Upper lobe of right lung (tissue), 1 donor: Measurements from ENCODE around the gene KCNJ13. TPM values are rescaled to one million over a fixed set of nuclear protein-coding genes. Genes with fewer than 3 reads are reported as not detected.

Experiments
- ATAC-seq: fragments of 200-7000 bp; cut with Tn5 transposase; one replicate; pipeline ENCODE4 v1.9.1; 2020; ENCODE audit warnings: mild to moderate bottlenecking, moderate library complexity
- DNase-seq: peaks from one replicate; pipeline ENCODE4 v3.0.0-alpha.2; 2020
- H3K27ac ChIP-seq: fragments of 200-600 bp; one replicate; pipeline ENCODE4 v1.8.0; 2022
- H3K27me3 ChIP-seq: fragments of 200-600 bp; one replicate; pipeline ENCODE4 v1.8.0; 2022; ENCODE audit warnings: mild to moderate bottlenecking
- H3K36me3 ChIP-seq: fragments of 200-600 bp; one replicate; pipeline ENCODE4 v1.8.0; 2022
- H3K4me1 ChIP-seq: fragments of 200-600 bp; one replicate; pipeline ENCODE4 v1.8.0; 2022
- H3K4me3 ChIP-seq: fragments of 200-600 bp; one replicate; pipeline ENCODE4 v1.8.0; 2022; ENCODE audit warnings: mild to moderate bottlenecking
- H3K9me3 ChIP-seq: fragments of 200-600 bp; one replicate; pipeline ENCODE4 v1.8.0; 2022
- intact Hi-C: fragments of 100-400 bp; cut with DNase I; formaldehyde crosslinking; loops from one replicate; pipeline ENCODE4 v1.11.0; 2022
- long read RNA-seq: library from polyadenylated mRNA; unstranded; transcript quantifications from one replicate; pipeline ENCODE4 v2.0.0, GENCODE V29; 2021
- total RNA-seq: library from RNA; stranded (reverse); fragmentation: NEBNext Ultra II Directional; extraction: Animal tissue kit (Norgen Biotek cat#: 25700); gene quantifications from one replicate; pipeline ENCODE4 v1.2.1, GENCODE V29; 2021
- TF ChIP-seq, protein P1 (sequence below): fragments of 200-600 bp; IDR thresholded peaks from one replicate; pipeline ENCODE4 v1.8.0; 2022; ENCODE audit warnings: antibody characterized with exemption
- donor health status: DM: no; HTN: yes; CAD: no; lungs with severe emphysema.

Gene KCNJ13
- not detected for total RNA-seq
- long read RNA-seq = 0 reads

DNA sequence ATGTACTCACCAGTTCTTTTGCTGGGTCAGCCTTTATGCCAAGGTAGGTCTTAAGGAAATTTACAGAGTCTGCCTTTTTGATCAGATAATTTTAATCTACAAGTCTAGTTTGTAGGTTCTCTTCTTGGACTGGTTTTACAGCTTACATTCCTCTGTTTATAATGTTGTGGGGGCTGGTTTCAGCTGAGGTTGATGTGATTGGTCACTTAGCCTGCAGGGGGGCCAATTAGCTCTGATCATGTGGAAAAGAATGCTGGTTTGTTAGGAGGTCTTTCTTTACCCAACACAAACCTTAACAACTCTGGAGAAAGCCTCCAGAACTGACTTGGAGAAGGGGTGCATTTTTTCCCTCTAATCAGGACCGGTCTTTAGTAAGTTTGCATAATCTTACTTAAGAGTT is at the start of gene KCNJ13:
Gene KCNJ13, minus strand, starts transcription at position 131 of the 400 bp plus-strand sequence. CDS start 5,203 bp downstream, outside the sequence.
- Histone ChIP-seq H3K27me3 (no peaks in the 10 kb centered on the region), H3K9me3 (no peaks in the 10 kb centered on the region), H3K4me1 (no peaks in the 10 kb centered on the region), H3K4me3 (no peak within 1 kb of the TSS), H3K36me3 (peaks cover 4% of the 10 kb centered on the region), H3K27ac (no peak within 1 kb of the TSS)
- DNase-seq = no peak
- TF ChIP-seq, protein P1, sequence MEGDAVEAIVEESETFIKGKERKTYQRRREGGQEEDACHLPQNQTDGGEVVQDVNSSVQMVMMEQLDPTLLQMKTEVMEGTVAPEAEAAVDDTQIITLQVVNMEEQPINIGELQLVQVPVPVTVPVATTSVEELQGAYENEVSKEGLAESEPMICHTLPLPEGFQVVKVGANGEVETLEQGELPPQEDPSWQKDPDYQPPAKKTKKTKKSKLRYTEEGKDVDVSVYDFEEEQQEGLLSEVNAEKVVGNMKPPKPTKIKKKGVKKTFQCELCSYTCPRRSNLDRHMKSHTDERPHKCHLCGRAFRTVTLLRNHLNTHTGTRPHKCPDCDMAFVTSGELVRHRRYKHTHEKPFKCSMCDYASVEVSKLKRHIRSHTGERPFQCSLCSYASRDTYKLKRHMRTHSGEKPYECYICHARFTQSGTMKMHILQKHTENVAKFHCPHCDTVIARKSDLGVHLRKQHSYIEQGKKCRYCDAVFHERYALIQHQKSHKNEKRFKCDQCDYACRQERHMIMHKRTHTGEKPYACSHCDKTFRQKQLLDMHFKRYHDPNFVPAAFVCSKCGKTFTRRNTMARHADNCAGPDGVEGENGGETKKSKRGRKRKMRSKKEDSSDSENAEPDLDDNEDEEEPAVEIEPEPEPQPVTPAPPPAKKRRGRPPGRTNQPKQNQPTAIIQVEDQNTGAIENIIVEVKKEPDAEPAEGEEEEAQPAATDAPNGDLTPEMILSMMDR = no peak
- intact Hi-C loops = no loop called here
- ATAC-seq = no peak

DNA sequence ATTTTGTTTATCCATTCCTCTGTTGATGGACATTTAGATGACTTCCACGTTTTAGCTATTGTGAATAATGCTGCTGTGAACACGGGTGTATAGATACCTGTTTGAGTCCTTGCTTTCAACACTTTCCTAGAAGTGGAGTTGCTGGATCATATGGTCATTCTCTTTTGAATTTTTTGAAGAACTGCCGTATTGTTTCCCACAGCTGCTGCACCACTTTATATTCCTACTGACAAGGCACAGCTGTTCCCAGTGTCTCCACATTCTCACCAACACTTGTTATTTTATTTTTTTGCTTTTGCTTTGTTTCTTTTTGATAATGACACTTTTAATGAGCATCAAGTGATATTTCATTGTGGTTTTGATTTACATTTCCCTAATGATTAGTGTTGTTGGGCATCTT is 41.4 kb upstream of the KCNJ13 start:
- TF ChIP-seq, protein P1 = no peak
- Histone ChIP-seq H3K9me3 (no peaks in the 10 kb centered on the region), H3K27me3 (no peaks in the 10 kb centered on the region), H3K4me3 (no peak overlapping the region), H3K4me1 (peaks cover 16% of the 10 kb centered on the region), H3K27ac (no peak overlapping the region), H3K36me3 (peaks cover 90% of the 10 kb centered on the region)
- ATAC-seq (no peak), DNase-seq (no peak)
- intact Hi-C loops = no loop called here

DNA sequence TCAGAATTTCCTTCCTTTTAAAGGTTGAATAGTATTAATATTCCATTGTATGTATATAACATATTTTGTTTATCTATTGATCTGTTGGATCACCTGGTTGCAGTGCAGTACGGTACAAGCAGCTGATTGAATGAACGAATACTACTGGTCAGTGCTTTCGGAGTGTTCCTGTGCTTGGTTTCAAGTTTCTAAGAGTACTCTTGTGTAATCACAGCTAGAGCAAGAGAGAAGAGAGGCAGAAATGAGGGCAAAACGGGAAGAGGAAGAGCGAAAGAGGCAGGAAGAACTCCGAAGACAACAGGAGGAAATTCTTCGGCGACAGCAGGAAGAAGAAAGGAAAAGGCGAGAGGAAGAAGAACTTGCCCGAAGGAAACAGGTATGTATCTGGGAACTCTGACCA is 40.3 kb upstream of the KCNJ13 start:
- intact Hi-C loops = no loop called here
- H3K27ac ChIP-seq = no peak overlapping the region
- DNase-seq (no peak), ATAC-seq (peak; percentile 77)
- no peaks in the 10 kb centered on the region for H3K27me3 ChIP-seq
- no peak overlapping the region for H3K4me3 ChIP-seq
- peaks cover 16% of the 10 kb centered on the region for H3K4me1 ChIP-seq
- H3K9me3 ChIP-seq = no peaks in the 10 kb centered on the region
- peaks cover 98% of the 10 kb centered on the region for H3K36me3 ChIP-seq
- TF ChIP-seq, protein P1 = no peak

DNA sequence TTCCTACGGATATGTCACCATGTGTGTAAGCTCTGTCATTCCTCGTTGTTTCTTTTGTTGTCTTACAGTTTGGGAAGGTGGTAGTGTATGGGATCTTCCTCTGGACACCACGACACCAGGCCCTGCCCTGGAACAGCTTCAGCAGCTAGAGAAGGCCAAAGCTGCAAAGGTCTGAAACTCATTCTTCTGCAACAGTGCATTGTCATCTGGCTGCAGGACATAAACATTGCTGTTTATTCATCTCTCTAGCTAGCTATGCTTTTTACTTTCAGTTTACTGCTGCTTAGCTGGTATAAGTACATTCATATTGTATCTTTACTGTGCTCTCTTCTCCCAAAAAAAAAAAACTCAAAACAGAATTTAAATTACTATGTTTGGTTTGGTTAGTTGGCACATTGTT is 39.2 kb upstream of the KCNJ13 start:
- H3K27ac ChIP-seq = no peak overlapping the region

DNA sequence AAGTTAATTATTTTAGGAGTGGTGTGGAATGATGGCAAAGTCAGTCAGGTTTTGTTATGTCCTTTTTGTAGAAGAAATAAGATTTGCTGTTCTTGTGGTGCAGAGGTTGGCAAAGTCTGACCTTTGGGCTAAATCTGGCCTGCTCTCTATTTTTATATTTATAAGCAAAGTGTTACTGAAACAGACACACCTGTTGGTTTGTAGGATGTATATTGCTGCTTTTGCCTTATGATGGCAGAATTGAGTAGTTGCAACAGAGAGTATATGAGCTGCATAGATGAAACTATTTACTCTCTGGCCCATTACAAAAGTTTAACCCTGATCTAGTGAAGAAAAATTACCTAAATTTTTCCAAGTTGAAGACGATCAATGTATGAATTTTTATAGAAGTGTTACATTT is 34.1 kb upstream of the KCNJ13 start:
- Histone ChIP-seq H3K27me3 (no peaks in the 10 kb centered on the region), H3K4me3 (no peak overlapping the region), H3K27ac (no peak overlapping the region), H3K9me3 (no peaks in the 10 kb centered on the region), H3K36me3 (peaks cover 97% of the 10 kb centered on the region), H3K4me1 (peaks cover 4% of the 10 kb centered on the region)
- TF ChIP-seq, protein P1 = no peak
- no peak for DNase-seq
- intact Hi-C loops = no loop called here
- no peak for ATAC-seq

More for the DNA sequence above, 39.2 kb upstream of the KCNJ13 start:
- Histone ChIP-seq H3K4me3 (no peak overlapping the region), H3K36me3 (peaks cover 98% of the 10 kb centered on the region), H3K9me3 (no peaks in the 10 kb centered on the region), H3K4me1 (peaks cover 16% of the 10 kb centered on the region), H3K27me3 (no peaks in the 10 kb centered on the region)
- TF ChIP-seq, protein P1 = no peak
- no peak for ATAC-seq
- DNase-seq = no peak
- intact Hi-C loops = no loop called here
